NCI-H1436 (cell line): Measurements from ENCODE around the gene ANO9.
"Not testable (repeated sequence)": the region's sequence is repeated elsewhere in the genome, so short reads cannot be mapped to it uniquely, and the experiment has no call there.

Experiments
- DNase-seq: peaks from one replicate; lab custom pipeline; 2025; lab: John Stamatoyannopoulos, UW

The ANO9 gene

DNA sequence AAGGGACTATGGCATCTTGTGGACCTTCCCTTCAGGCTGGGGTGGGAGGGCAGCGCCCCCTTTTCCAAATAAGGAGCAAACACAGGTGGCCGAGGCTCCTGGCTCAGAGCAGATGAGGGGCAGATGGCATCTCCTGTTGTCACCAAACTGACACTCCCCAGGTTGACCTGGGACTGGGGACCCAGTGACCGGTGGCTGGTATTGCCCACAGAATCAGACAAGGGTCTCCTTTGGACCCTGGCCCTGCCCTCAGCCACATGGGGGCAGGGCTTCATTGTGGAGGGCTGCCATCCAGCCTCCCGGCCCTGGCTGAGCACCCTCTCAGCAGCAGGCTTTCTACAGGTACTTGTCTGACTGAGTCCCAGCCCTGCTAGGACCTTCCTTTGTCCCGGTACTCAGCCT, 26.2 kb downstream of the ANO9 start:
- DNase-seq, result no peak

DNA sequence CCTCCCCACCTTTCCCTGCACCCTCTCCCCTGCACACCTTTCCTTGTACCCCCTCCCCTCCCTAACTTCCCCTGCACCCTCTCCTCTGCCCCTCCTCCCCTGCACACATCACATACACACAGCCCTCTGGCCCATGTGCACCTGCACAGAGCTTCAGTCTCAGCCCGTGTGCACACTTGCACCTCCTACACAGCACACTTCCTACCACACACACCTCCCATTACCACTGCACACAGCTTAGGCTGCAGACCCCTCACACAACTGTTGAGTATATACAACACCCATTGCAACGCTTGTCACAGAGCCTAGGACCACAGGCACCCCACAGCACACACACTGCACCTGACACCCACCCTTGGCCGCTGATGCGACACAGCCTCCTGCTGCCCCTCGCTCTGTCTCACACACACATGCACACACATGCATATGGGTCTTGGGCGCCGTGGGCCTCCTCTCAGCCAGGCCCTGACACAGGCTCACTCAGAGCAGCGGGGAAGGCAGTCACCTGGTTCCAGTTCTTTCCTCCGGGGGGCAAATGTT, 27.4 kb downstream of the ANO9 start:
- no peak for DNase-seq

DNA sequence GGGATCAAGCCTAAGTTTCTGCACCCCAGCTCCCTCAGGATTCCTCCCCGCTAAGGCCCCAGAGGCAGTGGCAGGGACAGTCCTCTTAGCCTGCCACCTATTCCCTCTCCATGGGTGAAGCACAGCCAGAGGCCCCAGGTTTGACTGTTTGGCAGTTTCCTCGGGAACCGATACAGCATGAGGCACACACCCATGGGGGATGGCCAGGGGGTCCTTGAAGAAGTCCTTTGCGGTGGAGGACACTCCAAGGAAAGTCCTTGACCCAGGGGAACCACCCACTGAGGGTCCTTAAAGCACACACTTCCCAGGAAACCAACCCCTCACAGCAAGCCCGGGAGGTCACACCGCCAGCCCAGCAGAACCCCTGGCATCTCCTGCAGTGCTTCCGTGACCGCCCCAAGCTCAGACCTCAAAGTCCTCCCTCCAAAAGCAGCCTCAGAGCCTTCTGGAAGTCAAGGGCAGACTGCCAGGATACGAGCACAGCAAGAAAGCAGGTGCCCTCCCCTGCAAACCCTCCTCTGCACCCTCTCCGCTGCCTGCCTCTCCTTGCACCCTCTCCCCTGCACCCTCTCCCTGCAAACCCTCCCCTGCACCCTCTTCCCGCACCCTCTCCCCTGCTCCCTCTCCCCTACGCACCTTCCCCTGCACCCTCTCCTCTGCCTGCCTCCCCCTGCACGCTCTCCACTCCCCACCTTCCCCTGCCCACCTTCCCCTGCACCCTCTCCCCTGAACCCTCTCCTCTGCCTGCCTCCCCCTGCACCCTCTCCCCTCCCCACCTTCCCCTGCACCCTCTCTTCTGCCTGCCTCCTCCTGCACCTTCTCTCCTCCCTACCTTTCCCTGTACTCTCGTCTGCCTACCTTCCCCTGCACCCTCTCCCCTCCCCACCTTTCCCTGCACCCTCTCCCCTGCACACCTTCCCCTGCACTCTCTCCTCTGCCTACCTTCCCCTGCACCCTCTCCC, 28.4 kb downstream of the ANO9 start:
- no peak for DNase-seq

DNA sequence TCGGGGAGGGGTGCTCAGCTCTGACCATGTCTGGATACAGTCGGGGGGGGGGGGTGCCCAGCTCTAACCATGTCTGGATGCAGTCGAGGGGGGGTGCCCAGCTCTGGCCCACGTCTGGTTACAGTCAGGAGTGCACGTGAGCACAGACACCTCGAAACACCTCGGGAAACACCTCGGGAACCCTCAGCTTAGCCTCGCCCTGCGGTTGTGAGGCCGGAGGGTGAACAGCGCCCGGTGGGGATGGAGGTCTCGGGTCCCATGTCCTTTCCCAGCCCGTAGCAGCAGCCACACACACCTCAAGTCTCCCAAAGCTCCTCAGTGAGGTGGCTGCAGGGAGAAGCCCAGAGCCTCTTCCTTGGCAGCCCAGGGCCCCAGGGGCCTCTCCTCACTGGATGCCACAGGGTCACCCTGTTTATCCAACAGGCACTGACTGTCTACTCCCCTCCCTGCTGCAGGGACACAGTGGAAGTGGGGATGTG, 29.1 kb downstream of the ANO9 start:
- no peak for DNase-seq

DNA sequence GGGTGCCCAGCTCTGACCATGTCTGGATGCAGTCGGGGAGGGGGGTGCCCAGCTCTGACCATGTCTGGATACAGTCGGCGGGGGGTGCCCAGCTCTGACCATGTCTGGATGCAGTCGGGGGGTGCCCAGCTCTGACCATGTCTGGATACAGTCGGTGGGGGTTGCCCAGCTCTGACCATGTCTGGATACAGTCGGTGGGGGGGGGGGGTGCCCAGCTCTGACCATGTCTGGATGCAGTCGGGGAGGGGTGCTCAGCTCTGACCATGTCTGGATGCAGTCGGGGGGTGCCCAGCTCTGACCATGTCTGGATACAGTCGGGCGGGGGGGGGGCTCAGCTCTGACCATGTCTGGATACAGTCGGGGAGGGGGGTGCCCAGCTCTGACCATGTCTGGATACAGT, 30.3 kb downstream of the ANO9 start:
- not testable (repeated sequence) for DNase-seq

DNA sequence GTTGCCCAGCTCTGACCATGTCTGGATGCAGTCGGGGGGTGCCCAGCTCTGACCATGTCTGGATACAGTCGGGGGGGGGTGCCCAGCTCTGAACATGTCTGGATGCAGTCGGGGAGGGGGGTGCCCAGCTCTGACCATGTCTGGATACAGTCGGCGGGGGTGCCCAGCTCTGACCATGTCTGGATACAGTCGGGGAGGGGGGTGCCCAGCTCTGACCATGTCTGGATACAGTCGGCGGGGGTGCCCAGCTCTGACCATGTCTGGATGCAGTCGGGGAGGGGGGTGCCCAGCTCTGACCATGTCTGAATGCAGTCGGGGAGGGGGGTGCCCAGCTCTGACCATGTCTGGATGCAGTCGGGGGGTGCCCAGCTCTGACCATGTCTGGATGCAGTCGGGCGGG, 31.1 kb downstream of the ANO9 start:
- not testable (repeated sequence) for DNase-seq

DNA sequence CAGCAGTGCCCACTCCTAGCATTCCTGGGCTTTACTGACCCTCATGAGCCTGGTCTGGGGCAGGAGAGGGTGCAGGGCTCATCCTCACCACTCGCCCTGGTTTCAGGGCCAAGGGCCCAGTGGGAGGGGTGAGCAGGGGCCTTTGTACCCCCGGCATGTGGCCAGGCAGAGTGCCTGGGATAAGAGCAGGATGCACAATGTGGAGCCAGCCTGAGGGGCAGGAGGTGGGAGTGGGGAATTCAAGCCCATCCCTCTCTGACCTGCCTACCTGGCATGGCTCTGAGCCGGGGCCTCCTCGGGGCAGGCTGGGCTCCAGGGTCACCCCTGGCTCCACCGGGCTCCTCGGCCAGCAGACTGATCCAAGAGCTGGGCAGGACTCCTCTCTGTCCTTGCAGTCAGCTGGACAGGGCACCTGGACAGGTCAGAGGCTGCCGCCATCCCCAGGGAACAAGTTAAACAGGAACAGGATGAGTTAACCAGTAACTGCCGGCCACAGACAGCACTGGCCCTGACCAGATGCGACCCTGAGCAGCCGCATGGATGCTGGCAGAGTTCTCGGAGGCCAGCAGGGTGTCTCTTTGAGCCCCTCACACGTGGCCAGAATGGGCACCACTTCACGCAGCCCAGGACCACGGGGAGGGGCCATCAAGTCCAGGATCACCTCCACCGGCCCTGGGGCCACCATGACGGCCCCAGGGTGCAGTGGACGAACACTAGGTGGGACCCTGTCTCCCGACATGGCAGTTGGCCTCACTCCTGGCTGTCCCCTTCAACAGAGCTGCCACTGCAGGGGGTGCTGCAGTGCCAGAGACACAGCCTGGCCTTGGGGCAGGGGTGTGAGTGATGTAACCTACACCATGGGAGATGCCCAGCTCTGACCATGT, 32.0 kb downstream of the ANO9 start:
- no peak for DNase-seq

DNA sequence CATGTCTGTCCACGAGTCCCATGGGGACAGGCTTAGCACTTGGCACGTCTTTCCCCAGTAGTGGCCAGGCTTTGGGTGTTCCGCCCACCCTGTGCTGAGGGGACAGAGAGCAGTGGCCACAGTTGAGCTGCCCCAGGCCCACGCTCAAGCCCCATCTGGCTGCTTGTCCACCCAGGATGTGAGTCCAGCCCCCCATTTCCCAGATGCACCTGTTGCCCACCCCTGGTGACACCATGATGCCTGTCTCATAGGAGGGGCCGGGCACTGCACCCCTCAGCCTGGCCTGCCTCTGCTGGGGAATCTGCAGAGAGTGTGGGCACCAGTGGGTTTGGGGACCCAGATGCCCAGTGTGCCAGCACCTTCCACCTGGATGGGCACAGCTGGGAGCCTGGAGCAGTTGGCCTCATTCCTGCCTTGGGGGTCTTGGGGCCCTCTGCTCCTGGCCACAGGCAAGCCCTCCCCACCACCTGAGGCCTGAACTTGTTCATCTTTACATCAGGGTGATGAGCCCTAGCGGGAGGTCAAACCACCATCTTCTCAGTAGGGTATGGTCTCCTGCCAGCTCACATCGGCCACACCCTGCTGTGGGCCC, 32.7 kb downstream of the ANO9 start:
- DNase-seq, result no peak

DNA sequence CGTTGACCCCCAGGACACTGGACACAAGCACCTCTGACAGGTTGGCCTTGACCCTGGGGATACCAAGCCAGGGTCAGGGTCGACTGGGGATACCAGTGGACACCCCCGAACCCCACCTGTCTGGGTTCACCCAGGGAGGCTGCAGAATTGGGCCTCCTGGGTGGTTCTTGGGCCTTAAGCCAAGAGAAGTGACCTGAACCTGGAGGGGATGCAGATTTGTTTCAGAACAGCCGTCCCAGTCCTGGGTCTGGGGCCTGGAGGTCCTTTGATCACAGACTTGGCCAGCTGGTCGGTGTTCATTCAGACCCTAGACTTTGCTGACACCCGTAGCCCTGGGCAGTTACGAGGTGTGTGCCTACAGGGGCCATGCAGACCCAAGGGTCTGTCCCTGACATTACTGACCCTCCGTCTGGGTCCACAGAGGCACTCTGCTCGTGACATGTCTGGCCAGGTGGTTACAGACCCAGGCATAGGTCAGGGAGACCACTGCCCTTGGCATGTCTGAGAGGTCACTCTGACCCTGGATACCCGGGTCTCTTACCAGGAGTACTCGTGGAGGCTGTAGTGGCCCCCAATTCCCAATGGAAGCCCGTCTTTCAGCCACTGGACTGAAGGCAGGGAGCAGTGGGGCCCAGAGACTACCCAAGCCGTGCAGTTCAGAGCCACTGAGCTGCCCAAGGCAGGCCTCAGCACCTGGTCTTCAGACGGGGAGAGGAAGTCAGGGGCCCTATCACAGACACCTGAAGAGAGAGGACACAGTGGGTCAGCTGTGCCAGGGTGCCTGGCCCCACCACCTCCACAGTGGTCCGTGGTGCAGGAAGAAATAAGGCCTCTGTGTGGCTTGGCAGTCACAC, 33.4 kb downstream of the ANO9 start:
- no peak for DNase-seq

DNA sequence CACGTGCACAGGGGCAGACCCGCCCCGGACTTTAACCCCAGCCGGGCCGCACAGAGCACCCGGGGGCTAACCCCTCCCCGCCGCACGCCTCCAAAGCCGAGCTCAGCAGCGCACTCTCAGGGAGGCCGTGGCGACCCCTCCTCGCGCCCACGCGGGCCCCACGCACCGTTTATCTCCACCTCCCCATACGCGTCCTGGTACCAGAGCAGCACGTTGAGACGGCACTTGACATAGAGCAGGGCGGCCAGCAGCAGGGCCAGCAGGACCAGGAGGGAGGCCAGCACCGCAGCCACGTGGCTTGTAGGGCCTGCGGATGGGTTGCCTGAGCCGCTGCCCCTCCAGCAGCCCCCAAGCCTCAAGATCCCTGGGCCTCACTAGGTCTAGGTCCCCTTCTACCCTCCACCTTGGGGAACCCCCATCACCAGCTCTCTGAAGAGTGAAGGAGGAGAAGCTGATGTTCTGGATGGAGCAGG, 34.1 kb downstream of the ANO9 start:
- DNase-seq, result no peak

DNA sequence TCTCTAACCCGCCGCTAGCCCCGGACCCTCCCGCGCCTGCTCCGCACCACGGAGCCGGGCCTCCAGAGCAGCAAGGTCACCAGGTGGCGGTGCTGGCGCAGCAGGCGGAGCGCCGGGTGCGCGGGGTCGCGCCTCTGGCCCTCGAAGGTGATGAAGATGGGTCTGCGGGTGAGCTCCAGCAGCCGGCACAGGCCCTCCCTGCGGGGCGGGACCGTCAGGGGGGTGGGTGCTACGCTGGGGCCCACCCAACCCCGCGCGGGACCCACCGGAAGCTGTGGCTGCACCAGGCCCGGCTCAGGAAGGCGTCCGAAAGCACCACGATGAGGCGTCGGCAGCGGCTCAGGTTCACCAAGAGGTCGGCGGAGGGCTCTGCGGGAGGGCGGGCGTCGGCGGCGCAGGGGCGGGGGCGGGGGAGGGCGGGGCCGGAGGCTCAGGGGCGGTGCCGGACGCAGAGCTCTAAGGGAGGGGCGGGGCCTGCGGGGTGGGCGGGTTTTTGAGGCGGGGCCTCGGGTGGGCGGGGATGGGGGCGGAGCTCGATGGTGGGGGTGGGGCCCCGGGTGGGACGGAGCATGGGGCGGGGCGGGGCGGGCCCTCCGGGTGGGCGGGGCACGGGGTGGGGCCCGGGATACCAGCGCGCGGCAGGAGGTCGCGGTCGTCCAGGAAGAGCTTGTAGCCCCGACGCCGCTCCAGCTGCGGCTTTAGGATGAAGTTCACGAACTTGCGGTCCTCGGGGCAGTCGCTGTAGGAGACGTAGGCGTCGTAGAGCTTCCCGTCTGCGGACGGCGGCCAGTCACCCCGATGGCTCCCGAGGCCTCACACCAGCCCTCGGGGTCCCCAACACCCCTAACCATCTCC, 34.8 kb downstream of the ANO9 start:
- no peak for DNase-seq

DNA sequence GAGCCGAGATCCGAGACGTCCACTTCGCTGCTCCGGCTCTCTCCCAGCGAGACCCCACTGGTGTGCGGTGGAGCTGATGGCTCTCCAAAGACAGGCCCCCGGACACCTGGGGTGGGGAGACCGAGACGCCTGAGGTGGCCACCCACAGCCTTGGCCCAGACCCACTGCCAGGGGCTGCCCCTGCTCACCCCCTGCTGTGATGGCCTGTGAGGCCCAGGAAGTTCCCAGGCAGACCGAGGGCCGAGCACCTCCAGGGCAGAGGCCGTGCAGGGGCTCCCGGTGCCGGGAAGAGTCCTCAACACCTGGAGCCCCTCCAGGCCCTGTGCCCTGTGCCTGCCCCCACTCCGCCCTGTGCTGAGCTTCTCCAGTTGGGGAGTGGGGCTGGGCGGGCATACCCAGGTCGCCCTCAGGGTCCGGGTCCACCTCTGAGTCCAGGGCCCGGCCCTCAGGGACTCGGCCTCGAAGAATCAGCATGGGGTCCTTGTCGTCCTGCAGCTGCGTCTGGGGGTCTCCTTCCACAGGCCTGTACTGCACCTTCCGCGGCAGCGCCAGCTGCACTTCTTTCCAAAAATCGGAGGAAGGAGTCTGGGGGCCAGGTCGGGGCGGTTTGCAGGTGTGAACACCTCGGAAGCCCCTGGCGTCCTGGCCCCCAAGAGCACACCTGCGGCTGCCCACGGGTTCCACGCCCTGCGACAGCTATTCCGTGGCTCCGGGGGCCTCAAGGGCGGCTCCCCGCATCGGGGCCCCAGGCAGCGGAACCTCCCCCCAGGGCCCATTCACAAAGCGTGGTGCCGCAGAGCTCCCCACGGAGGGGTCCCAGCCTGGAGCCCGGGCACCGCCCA, 35.6 kb downstream of the ANO9 start:
- DNase-seq, result no peak

DNA sequence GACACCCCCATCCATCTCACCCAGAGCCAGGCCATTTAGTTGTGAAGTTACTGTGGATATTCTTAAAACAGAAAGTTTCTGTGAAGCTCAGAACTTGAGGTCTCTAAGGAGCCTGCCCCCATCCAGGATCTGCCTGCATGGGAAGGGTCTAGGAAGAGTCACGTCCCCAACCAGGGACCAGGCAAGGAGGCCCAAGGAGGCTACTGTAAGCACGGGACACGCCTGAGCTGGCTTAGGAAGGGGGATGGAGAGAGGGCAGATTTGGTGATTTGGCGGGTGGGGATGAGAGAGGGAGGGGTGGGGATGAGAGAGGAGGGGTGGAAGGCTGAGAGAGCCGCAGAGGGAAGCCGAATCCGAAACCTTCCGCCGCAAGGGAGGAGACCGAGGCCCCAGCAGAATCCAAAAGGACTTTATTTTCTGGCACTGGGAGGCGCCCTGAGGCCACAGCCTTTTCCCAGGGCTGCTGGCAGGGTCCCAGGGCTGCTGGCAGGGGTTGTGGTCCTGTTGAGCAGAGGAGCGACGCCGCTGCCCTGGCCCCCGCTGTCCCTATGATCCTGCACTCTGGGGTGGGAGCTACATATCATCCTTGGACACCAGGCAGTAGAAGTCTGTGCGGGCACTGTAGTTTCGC, 36.4 kb downstream of the ANO9 start:
- DNase-seq, result no peak

DNA sequence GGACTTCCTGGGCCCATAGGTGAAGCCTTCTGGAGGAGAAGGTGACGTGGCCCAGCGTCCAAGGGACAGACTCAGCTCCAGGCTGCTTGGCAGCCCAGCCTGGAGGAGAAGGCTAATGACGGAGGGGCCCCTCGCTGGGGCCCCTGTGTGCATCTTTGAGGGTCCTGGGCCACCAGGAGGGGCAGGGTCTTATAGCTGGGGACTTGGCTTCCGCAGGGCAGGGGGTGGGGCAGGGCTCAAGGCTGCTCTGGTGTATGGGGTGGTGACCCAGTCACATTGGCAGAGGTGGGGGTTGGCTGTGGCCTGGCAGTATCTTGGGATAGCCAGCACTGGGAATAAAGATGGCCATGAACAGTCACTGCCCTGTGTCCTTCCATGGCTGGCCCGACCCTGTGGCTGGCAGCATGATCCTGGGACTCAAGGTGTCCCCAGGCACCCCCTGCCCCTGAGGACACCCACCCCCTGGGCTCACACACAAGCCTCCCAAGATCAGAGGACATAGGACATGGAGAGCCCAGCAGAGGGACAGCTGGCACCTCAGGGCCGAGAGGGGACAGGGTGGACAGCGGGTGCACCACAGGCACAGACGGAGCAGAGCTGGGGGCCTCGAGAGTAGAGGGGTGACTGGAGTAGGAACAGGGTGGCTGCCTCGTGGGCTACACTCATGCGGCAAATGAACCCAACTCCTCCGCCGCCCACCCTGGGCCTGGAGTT, 37.1 kb downstream of the ANO9 start:
- DNase-seq, result no peak

DNA sequence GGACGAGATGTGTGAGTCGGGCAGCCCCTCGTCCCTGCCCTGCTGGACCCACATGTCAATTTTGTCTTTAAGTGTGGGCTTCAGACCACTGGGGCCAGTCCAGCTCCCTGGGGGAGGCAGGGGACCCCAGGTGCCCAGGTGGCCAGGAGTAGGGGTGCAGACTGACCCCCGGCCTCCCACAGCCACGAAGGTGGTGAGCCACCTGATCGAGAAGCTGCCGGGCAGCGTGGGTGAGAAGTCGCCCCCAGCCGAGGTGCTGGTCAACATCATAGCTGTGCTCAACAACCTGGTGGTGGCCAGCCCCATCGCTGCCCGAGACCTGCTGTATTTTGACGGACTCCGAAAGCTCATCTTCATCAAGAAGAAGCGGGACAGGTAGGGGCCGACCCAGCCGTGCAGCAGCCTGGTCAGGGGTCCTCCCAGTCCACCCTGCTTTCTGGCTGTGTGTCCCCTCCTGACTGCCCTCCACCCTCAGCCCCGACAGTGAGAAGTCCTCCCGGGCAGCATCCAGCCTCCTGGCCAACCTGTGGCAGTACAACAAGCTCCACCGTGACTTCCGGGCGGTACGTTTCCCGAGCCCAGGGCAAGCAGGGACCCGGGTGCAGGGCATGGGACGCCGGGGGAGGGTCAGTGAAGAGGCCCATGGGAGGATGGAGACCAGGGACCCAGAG, 37.9 kb downstream of the ANO9 start:
- no peak for DNase-seq

DNA sequence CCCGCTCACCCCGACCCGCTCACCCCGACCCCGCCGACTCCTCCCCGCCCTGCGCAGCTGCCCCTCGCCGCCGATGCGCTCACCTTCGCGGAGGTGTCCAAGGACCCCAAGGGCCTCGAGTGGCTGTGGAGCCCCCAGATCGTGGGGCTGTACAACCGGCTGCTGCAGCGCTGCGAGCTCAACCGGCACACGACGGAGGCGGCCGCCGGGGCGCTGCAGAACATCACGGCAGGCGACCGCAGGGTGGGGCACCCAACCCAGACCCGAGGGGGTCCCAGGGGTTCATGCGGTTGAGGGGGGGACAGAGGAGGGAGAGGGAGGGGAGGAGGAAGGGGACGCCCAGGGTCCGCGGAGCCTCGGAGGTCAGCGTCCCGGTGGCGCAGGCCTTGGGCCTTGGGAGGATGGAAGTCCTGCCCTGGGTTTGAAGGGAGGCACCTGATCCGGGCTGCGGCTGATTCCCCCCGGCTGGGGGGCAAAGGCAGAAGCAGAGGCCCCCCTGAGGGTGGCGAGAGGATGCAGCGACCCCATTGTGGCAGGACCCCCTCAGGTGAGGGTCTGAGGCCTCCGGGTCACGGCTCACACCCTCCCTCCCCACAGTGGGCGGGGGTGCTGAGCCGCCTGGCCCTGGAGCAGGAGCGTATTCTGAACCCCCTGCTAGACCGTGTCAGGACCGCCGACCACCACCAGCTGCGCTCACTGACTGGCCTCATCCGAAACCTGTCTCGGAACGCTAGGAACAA, 38.6 kb downstream of the ANO9 start:
- DNase-seq, result no peak

DNA sequence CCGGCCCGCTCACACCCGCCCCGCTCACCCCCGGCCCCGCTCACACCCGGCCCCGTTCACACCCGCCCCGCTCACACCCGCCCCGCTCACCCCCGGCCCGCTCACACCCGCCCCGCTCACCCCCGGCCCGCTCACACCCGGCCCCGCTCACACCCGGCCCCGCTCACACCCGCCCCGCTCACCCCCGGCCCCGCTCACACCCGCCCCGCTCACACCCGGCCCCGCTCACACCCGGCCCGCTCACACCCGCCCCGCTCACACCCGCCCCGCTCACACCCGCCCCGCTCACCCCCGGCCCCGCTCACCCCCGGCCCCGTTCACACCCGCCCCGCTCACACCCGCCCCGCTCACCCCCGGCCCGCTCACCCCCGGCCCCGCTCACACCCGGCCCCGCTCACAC, 40.6 kb downstream of the ANO9 start:
- not testable (repeated sequence) for DNase-seq
